NCI-H2227 (cell line): Measurements from ENCODE around the gene IARS1.

Source experiments
- DNase-seq: peaks from one replicate; lab custom pipeline; 2025; ENCODE audit not compliant: unreplicated experiment; lab: John Stamatoyannopoulos, UW

IARS1 gene

GRCh38 chr9:92295827-92296258, 2.3 kb upstream of the IARS1 start:
- no peak for DNase-seq

GRCh38 chr9:92295240-92295790, 1.8 kb upstream of the IARS1 start:
- no peak for DNase-seq

- peak; percentile 22 for DNase-seq
These were observed 790 bp upstream of the IARS1 start for GRCh38 chr9:92294297-92294676.

GRCh38 chr9:92293075-92293354, 482 bp downstream of the IARS1 start:
- DNase-seq = no peak

- no peak for DNase-seq
These were observed 991 bp downstream of the IARS1 start for GRCh38 chr9:92292338-92293074.

GRCh38 chr9:92291577-92291976, 1.9 kb downstream of the IARS1 start:
- DNase-seq = no peak

GRCh38 chr9:92290785-92291429, 2.6 kb downstream of the IARS1 start:
- no peak for DNase-seq

GRCh38 chr9:92289708-92290390, 3.6 kb downstream of the IARS1 start:
- no peak for DNase-seq

- DNase-seq = no peak
These were observed 14.2 kb downstream of the IARS1 start for GRCh38 chr9:92279302-92279701.

GRCh38 chr9:92278110-92278509, 15.4 kb downstream of the IARS1 start:
- DNase-seq = no peak

GRCh38 chr9:92276331-92277032, 17.0 kb downstream of the IARS1 start:
- no peak for DNase-seq

- no peak for DNase-seq
These were observed 18.0 kb downstream of the IARS1 start for GRCh38 chr9:92275541-92275940.

GRCh38 chr9:92270511-92270910, 23.0 kb downstream of the IARS1 start:
- DNase-seq = no peak

GRCh38 chr9:92266486-92266885, 27.0 kb downstream of the IARS1 start:
- DNase-seq = no peak

- no peak for DNase-seq
These were observed 28.3 kb downstream of the IARS1 start for GRCh38 chr9:92265154-92265553.

GRCh38 chr9:92263131-92263530, 30.4 kb downstream of the IARS1 start:
- DNase-seq = no peak

- no peak for DNase-seq
These were observed 36.2 kb downstream of the IARS1 start for GRCh38 chr9:92257327-92257726.

- DNase-seq = no peak
These were observed 38.8 kb downstream of the IARS1 start for GRCh38 chr9:92254381-92255337.

- no peak for DNase-seq
These were observed 39.8 kb downstream of the IARS1 start for GRCh38 chr9:92253656-92254055.

GRCh38 chr9:92247981-92248380, 45.5 kb downstream of the IARS1 start:
- no peak for DNase-seq
